Mesenteric fat pad (tissue), 1 donor: Measurements from ENCODE around the gene TP53TG5. TPM values are rescaled to one million over a fixed set of nuclear protein-coding genes. Genes with fewer than 3 reads are reported as not detected.
"Not testable (repeated sequence)": the region's sequence is repeated elsewhere in the genome, so short reads cannot be mapped to it uniquely, and the experiment has no call there.

Experiments
- DNase-seq: peaks from one replicate; pipeline ENCODE4 v3.0.0-alpha.2; 2020; ENCODE audit warnings: low spot score
- total RNA-seq: library from RNA; stranded (reverse); fragmentation: NEBNext Ultra II Directional; extraction: Animal tissue kit (Norgen Biotek cat#: 25700); gene quantifications from one replicate; pipeline ENCODE4 v1.2.1, GENCODE V29; 2021
- donor health status: DM: yes; HTN: yes; CAD: no.

The TP53TG5 gene
- total RNA-seq, 1 donor from 2014 or later: not detected

GRCh38 chr20:45366631-45367030, 11.5 kb downstream of the TP53TG5 start:
- no peak for DNase-seq

- no peak for DNase-seq
Measured at GRCh38 chr20:45366192-45366591, 11.9 kb downstream of the TP53TG5 start.

GRCh38 chr20:45365444-45365970, 12.6 kb downstream of the TP53TG5 start:
- DNase-seq: no peak

- no peak for DNase-seq
Measured at GRCh38 chr20:45363611-45364492, 14.3 kb downstream of the TP53TG5 start.

- DNase-seq: peak; percentile 100
Measured at GRCh38 chr20:45362804-45363610, 15.1 kb downstream of the TP53TG5 start, which contains the start of gene SYS1. TSS of gene SYS1 (plus strand) at chr20:45363156. CDS start at chr20:45363532, 376 bp downstream.

- no peak for DNase-seq
Measured at GRCh38 chr20:45361793-45362192, 16.3 kb downstream of the TP53TG5 start.

GRCh38 chr20:45359406-45360148, 18.5 kb downstream of the TP53TG5 start:
- DNase-seq: no peak

GRCh38 chr20:45359069-45359405, 19.1 kb downstream of the TP53TG5 start:
- no peak for DNase-seq

GRCh38 chr20:45358282-45359068, 19.6 kb downstream of the TP53TG5 start:
- no peak for DNase-seq

GRCh38 chr20:45355209-45356084, 22.7 kb downstream of the TP53TG5 start:
- DNase-seq: no peak

- peak; percentile 55 for DNase-seq
Measured at GRCh38 chr20:45354423-45355208, 23.5 kb downstream of the TP53TG5 start.

GRCh38 chr20:45353746-45354145, 24.4 kb downstream of the TP53TG5 start:
- no peak for DNase-seq

- DNase-seq: no peak
Measured at GRCh38 chr20:45352729-45353128, 25.4 kb downstream of the TP53TG5 start.

- DNase-seq: not testable (repeated sequence)
Measured at GRCh38 chr20:45350795-45351194, 27.3 kb downstream of the TP53TG5 start.

- DNase-seq: no peak
Measured at GRCh38 chr20:45350217-45350616, 27.9 kb downstream of the TP53TG5 start.

- DNase-seq: peak; percentile 93
Measured at GRCh38 chr20:45347936-45348778, 30.0 kb downstream of the TP53TG5 start, which contains the start of gene SDC4. TSS of gene SDC4 (minus strand) at chr20:45348424. CDS start at chr20:45348384, 40 bp downstream.

GRCh38 chr20:45347297-45347935, 30.7 kb downstream of the TP53TG5 start:
- DNase-seq: no peak
